Erythroblast (primary cell): ENCODE results near the gene KCNK17.

Experiments used
- DNase-seq, 2 experiments: peaks; one replicate each; lab custom pipeline; 2025; lab: John Stamatoyannopoulos, UW
- GATA1 ChIP-seq: IDR thresholded peaks from 2 replicates; pipeline ENCODE4 v1.6.1; 2011; ENCODE audit warnings: low read depth, mild to moderate bottlenecking, control low read depth, low read length, moderate library complexity
- POLR2A ChIP-seq: IDR thresholded peaks from 2 replicates; pipeline ENCODE4 v1.6.1; 2011; ENCODE audit warnings: mild to moderate bottlenecking, low read length

KCNK17 gene, protein sequence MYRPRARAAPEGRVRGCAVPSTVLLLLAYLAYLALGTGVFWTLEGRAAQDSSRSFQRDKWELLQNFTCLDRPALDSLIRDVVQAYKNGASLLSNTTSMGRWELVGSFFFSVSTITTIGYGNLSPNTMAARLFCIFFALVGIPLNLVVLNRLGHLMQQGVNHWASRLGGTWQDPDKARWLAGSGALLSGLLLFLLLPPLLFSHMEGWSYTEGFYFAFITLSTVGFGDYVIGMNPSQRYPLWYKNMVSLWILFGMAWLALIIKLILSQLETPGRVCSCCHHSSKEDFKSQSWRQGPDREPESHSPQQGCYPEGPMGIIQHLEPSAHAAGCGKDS

GRCh38 chr6:39314273-39314795, at the start of gene KCNK17:
Gene KCNK17, minus strand, starts transcription at chr6:39314419. Its CDS starts 99 bp downstream, at chr6:39314320.
- DNase-seq = no peak
- TF ChIP-seq POLR2A = no peak
- TF ChIP-seq GATA1 = no peak

DNA sequence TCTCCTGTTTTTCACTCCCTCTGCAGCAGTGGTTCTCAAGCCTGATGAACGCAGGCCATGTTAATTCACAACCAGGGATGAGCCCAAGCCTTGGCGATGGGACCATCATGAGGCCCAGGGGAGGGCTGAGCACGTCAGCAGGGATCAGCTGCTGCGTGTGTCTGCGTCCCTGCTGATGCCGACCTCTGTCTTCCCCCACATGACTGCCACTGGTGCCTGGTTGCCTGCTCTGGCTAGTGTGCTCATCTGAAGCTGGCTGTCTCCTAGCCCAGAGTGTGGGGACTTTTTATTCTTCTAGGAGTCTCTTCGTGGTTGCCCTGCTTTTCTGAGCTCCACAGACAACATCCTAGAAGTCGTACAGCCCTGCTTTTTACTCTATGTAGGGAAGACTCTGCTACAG, 49.1 kb upstream of the KCNK17 start:
- DNase-seq = no peak
- TF ChIP-seq POLR2A = no peak
- no peak for TF ChIP-seq GATA1

- DNase-seq = no peak
- no peak for TF ChIP-seq POLR2A
- no peak for TF ChIP-seq GATA1
Measured at GRCh38 chr6:39362487-39362865, 48.3 kb upstream of the KCNK17 start.

- DNase-seq = peak; percentile 33 to 55
Measured at GRCh38 chr6:39361657-39362486, 47.7 kb upstream of the KCNK17 start.

GRCh38 chr6:39360378-39360777, 46.2 kb upstream of the KCNK17 start:
- TF ChIP-seq POLR2A (no peak), GATA1 (no peak)
- DNase-seq = no peak

More at GRCh38 chr6:39361657-39362486, 47.7 kb upstream of the KCNK17 start:
- TF ChIP-seq POLR2A (no peak), GATA1 (no peak)

GRCh38 chr6:39357998-39358686, 43.9 kb upstream of the KCNK17 start:
- no peak for DNase-seq
- TF ChIP-seq POLR2A (no peak), GATA1 (no peak)

GRCh38 chr6:39353698-39354315, 39.6 kb upstream of the KCNK17 start:
- DNase-seq = no peak
- no peak for TF ChIP-seq GATA1
- TF ChIP-seq POLR2A = no peak

- no peak for TF ChIP-seq POLR2A
- no peak for TF ChIP-seq GATA1
- DNase-seq = no peak
Measured at GRCh38 chr6:39350723-39351505, 36.7 kb upstream of the KCNK17 start.

DNA sequence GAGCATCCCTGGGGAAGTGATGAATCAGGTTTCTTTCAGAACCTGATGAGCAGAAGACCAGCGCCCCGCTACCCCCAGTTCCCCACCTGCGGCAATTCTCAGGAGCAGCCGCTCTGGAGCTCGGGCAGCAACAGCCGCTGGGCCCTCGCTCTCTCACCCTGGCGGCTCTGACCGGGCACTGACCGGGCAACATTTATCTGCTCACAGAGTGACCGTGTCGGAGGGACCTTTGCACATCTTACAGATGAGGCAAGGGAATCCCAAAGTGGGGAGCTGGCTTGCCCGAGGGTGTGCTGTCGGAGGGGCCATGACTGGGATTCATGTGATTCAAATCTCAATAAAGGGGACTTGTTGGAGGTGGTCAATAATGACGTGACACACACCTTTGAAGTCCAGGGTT, 34.5 kb upstream of the KCNK17 start:
- no peak for DNase-seq
- no peak for TF ChIP-seq GATA1
- TF ChIP-seq POLR2A = no peak

DNA sequence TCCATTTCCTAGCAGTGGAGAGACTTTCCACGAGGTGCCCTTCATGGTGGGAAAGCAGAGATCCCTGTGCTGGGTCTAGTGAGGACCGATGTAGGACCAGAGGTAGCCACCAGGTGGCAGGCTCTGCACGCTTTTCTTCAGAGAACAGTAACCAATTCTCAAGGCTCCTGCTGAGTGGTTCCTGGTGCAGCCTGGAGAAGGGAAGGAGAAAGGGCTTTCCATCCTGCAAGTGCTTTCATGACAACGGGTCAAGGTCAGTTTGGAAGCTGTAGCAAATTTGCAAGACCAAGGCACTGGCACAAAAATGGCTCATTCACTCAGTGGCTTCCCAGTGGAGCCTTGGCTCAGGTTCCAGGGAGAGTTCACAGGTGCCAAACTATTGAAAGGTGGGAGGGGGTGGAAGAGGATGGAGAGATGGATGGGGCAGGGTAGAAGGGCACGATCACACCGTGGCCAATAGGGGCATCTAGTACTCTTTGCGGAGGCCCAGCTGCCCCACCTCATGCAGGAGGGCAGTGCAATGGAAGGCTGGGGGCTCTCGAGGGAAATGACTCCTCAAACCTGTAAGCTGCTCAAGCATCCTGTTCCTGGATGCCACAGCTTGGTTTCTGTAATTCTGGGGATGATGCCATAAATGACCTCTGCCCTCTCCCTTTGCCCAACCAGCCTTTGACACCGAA, 33.8 kb upstream of the KCNK17 start:
- peak; percentile 29 to 60 for DNase-seq
- TF ChIP-seq GATA1 (no peak), POLR2A (no peak)

GRCh38 chr6:39347206-39347605, 33.0 kb upstream of the KCNK17 start:
- DNase-seq = no peak
- no peak for TF ChIP-seq POLR2A
- TF ChIP-seq GATA1 = no peak

DNA sequence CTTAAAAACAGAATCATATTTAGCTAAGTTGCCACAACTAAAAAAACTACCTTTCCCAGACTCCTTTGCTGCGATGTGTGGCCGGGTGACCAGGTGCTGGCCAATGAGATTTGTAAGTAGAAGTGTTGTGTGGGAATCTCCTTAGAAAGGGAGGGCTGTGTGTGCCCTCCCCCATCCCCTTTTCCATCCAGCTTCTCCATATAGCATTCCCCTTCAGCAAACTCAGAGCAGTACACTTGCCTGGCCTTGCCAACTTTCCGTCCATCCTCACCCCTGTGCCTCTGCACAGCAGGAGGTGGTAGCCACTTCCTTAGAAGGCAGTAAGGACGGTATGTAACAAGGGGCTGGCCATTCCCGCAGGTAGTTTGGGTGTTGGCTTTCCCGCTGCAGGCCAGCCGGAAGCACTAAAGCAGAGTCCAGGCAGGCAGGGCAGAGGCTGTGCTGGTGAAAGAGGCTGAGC, 30.6 kb upstream of the KCNK17 start:
- TF ChIP-seq POLR2A = no peak
- no peak for TF ChIP-seq GATA1
- DNase-seq = no peak

- no peak for DNase-seq
- no peak for TF ChIP-seq POLR2A
Measured at GRCh38 chr6:39343396-39343870, 29.2 kb upstream of the KCNK17 start.
